ENCODE measurements around the gene CMA1.
"Not testable (repeated sequence)": the region's sequence is repeated elsewhere in the genome, so short reads cannot be mapped to it uniquely, and the experiment has no call there.

The CMA1 gene

GRCh38 chr14:24470450-24470849 is 37.6 kb downstream of the CMA1 start:
- in situ Hi-C loops (cut with MboI; ENCODE audit: low sequenced_read_pairs) = not testable (repeated sequence)

DNA sequence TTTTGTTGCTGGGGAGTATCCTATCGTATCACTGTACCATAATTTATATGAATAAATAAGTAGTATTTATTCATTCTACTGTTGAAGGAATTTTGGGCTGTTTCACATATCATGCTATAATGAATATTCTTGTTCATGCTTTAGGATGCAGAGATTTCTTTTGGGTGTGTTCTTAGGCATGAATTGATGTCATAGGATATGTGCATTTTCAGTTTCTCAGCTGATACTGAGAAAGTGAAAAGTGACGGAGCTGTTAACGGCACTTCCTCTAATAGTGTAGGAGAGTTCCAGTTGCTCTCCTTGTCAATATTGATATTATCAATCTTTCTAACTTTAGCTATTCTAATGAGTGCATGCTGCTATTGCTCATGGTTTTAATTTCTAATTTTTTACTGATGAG is 42.3 kb downstream of the CMA1 start:
- in situ Hi-C loops (cut with MboI; ENCODE audit: low sequenced_read_pairs) = no loop called here

- in situ Hi-C loops (cut with MboI; ENCODE audit: low sequenced_read_pairs) = no loop called here
Measured at GRCh38 chr14:24465368-24465767, 42.7 kb downstream of the CMA1 start.

- in situ Hi-C loops (cut with MboI; ENCODE audit: low sequenced_read_pairs) = no loop called here
Measured at GRCh38 chr14:24463884-24464785, 43.9 kb downstream of the CMA1 start.

DNA sequence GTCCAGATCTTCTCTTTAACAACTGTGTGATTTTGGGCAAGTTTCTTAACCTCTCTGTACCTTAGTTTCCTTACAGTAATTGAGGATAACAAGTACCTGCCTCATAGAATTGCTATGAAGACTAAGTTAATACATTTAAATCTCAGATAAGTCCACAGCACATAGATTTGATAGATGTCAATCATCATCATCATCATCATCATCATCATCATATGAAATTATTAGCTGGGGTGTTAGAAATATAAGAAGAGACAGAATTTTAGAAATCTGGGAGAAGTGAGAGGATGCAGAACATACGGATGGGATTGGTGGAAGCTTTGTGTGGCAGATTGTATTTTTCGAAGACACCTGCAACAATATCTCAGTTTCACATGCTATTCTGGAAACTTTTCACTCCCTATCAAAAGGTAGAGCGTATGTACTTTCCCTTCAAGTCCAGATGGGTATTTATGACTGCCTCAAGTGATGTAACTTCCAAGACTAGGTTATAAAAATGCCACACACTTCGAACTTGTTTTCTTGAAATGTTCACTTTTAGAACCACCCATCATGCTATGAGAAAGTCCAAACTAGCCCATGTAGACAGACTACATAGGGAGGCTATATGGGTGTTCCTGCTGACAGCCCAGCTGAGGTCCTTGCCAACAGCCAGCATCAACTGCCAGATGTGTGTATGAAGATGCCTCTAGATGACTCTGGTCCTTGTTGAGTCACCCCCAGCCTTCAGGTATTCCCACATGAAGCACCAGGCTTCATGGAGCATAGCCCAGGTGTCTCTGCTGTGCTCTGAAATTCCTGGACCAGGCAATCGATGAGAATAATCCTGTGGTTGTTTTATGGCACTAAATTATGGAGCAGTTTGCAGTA is 44.8 kb downstream of the CMA1 start:
- in situ Hi-C loops (cut with MboI; ENCODE audit: low sequenced_read_pairs) = no loop called here

DNA sequence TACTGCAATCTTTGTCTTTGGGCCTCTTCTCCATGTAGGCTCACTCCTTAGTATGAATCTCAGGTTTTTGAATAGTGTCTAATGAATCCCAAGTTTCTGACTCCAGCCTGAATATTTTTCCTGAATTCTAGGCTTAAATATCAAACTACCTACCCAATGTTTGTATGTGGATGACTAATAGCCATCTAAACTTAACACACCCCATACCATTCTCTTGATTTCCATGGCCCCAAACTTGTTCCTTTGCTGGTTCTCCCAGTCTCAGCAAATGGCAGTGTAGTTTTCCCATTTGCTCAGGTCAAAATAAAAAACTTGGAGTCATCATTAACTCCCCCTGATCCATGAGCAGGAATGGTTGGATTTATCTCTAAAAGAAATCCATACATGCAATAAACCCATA is 46.7 kb downstream of the CMA1 start:
- in situ Hi-C loops (cut with MboI; ENCODE audit: low sequenced_read_pairs) = no loop called here

DNA sequence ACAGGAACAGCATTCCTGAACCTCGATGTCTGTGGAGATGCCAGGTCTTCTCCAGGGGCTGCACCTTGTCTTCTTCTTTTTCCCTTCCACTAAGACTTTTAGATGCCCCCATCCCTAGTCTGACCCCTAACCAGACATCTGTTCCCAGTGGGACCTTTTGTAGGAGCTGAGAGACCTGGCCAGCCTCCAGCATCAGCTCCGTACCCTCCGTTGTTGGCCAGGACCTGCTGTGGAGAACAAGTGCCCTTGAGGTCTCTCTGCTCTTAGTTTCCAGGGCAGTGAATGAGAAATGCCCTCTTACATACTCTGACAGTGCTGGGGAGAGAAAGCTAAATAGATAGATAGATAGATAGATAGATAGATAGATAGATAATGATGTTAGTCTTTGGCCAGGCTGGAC is 48.7 kb downstream of the CMA1 start:
- in situ Hi-C loops (cut with MboI; ENCODE audit: low sequenced_read_pairs) = no loop called here

GRCh38 chr14:24458736-24459135 is 49.3 kb downstream of the CMA1 start:
- in situ Hi-C loops (cut with MboI; ENCODE audit: low sequenced_read_pairs) = no loop called here

DNA sequence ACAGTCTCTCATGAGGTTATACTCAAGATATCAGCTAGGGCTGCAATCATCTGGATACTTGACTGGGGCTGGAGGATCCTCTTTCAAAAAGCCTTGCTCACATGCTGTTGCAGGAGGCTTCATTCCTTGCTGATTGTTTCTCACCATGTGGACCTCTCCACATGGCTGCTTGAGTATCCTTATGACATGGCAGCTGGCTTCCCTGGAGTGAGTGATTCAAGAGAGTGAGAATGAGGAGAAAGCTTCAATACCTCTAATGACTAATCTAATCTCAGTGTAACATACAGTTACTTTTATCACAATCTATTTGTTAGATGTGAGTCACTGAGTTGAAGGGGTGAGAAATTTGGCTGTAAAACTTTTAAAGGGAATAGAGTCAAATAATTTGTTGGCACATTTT is 51.1 kb downstream of the CMA1 start:
- in situ Hi-C loops (cut with MboI; ENCODE audit: low sequenced_read_pairs) = no loop called here
